Heart right ventricle (tissue), 16 donors: ENCODE results near the gene TOR3A. TPM values are rescaled to one million over a fixed set of nuclear protein-coding genes. Genes with fewer than 3 reads are reported as not detected.
"Not testable (repeated sequence)": the region's sequence is repeated elsewhere in the genome, so short reads cannot be mapped to it uniquely, and the experiment has no call there.

Experiments
- ATAC-seq, 8 donors: fragments of 200-7000 bp; cut with Tn5 transposase; one replicate each; pipeline ENCODE4 v1.9.1; 2020; ENCODE audit warnings: mild to moderate bottlenecking in 8 of 8, moderate library complexity in 8 of 8, moderate number of reproducible peaks in 1 of 8
- DNase-seq, 2 donors: peaks; one replicate each; pipeline ENCODE4 v3.0.0-alpha.2; 2020
- H3K27ac ChIP-seq, 10 donors: fragments of 200-600 bp; sonication (generic) in 2 of 10; one replicate each; pipeline versions ENCODE4 v1.5.0 to v1.8.0; 2020 to 2022; ENCODE audit warnings: mild to moderate bottlenecking in 3 of 10
- H3K27me3 ChIP-seq, 7 donors: fragments of 200-600 bp; one replicate each; pipeline ENCODE4 v1.8.0; 2021 to 2022; ENCODE audit warnings: mild to moderate bottlenecking in 2 of 7
- H3K36me3 ChIP-seq, 9 donors: fragments of 200-600 bp; sonication (generic) in 1 of 9; one replicate each; pipeline versions ENCODE4 v1.5.0 to v1.8.0; 2020 to 2022; ENCODE audit warnings: mild to moderate bottlenecking in 2 of 9
- H3K4me1 ChIP-seq, 9 donors: fragments of 200-600 bp; sonication (generic) in 1 of 9; one replicate each; pipeline versions ENCODE4 v1.5.0 to v1.8.0; 2020 to 2022; ENCODE audit warnings: mild to moderate bottlenecking in 4 of 9
- H3K4me3 ChIP-seq, 10 donors: fragments of 200-600 bp; sonication (generic) in 2 of 10; one replicate each; pipeline versions ENCODE4 v1.5.0 to v1.8.0; 2020 to 2022; ENCODE audit warnings: mild to moderate bottlenecking in 7 of 10, moderate library complexity in 2 of 10
- H3K9me3 ChIP-seq, 11 donors: fragments of 200-600 bp in 10 of 11; sonication (generic) in 2 of 11; one replicate each; pipeline versions ENCODE4 v1.5.0 to v1.8.0; 2013 to 2022; ENCODE audit warnings: mild to moderate bottlenecking in 2 of 11, control low read depth in 1 of 11, moderate library complexity in 1 of 11
- WGBS, 2 donors: extraction: QIAGEN DNeasy Blood & Tissue Kit; methylation state at CpG; one replicate each; pipeline ENCODE4 v1.1.7; 2013; ENCODE audit warnings: inconsistent platforms in 1 of 2; 5-methylcytosine and 5-hydroxymethylcytosine counted together
- intact Hi-C, 10 donors: fragments of 100-400 bp; cut with DNase I; formaldehyde crosslinking; loops; one replicate each; pipeline versions ENCODE4 v1.11.1 to v1.14.2; 2022
- polyA plus RNA-seq, 2 donors: library from polyadenylated mRNA; stranded (reverse); fragments of 200-250 nt; gene quantifications; one replicate each; pipeline ENCODE4 v1.2.3, GENCODE V29; 2013
- total RNA-seq, 10 donors: library from RNA; stranded (reverse); fragmentation: NEBNext Ultra II Directional in 3 of 10; extraction: Animal tissue kit (Norgen Biotek cat#: 25700) in 3 of 10; gene quantifications; one replicate each; pipeline versions ENCODE4 v1.2.1 to v1.2.4, GENCODE V29; 2021 to 2023
- TF ChIP-seq, protein P1 (sequence below), 9 donors: fragments of 200-600 bp; sonication (generic) in 2 of 9; IDR thresholded peaks; one replicate each; pipeline versions ENCODE4 v1.5.0 to v1.8.0; 2021 to 2022; ENCODE audit warnings: antibody characterized with exemption in 9 of 9, mild to moderate bottlenecking in 5 of 9, moderate library complexity in 1 of 9
- donor health status: Arrhythmogenic right ventricular cardiomyopathy.
- donor health status: ischemic (EF 13 %, LVEDD 7.1; RV severe dilation, severe dysfunction).
- donor health status: healthy with polysubstance abuse.
- donor health status: DM: no; HTN: yes; CAD: no.
- donor health status: DM: no; HTN: no; CAD: no.
- donor health status: ischemic (EF 25% LVEDD 6.9; RV normal size, moderate dysfunction).
- donor health status: ischemic (EF 25% LVEDD 5.7; RV mildly dilated, moderate dysfunction).
- donor health status: healthy.
- donor health status: DM: yes; HTN: yes; CAD: no.
- donor health status: Ischemic cardiomyopathy.
- donor health status: ischemic (EF 35%, LVEDD 5.7; RV mildly dilated, moderate dysfunction).
- donor health status: nonischemic (EF 11% LVEDD 7.7; RV severe dilation, severe dysfunction).
- donor health status: DM: yes; HTN: yes; CAD: no.
- donor health status: PGD.
- donor health status: ischemic (EF 29% LVEDD 5.4; RV normal size, mild dysfunction).
- donor health status: nonischemic (EF 23%, LVEDD 6.1; RV moderate dilation, normal function).

Gene TOR3A
- total and polyA plus RNA-seq, 12 donors = 5.9 to 18.0 (median 10.9) TPM

DNA sequence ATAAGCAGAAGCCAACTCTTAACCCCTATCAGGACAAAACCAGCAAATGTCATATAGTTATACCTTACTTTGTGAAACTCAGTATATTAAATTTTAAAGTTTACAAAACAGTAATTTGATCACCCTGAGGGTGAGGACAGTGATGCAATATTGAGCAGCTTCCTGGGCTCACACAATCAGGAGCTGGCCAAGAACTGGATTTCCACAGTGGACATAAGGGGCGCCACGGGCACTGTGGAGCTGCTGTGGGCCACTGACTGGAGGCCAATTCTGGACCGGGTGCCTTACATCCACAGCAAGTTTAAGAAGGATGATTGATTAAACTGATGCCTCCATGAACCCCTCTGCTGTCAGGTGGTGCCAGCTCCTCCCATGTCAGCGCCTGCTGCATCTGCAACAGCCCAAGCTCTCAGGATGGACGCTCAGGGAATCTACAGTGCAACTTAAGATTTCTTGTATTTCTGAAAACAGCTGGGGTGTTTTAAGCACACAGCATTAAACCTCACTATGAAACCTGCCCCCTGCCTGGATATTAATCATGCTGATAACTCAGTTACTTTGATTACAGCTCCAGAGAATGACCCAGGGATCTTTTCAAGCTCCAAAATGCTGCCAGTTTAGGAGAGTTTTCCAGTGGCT lies 55.9 kb downstream of the TOR3A start:
- TF ChIP-seq, protein P1, sequence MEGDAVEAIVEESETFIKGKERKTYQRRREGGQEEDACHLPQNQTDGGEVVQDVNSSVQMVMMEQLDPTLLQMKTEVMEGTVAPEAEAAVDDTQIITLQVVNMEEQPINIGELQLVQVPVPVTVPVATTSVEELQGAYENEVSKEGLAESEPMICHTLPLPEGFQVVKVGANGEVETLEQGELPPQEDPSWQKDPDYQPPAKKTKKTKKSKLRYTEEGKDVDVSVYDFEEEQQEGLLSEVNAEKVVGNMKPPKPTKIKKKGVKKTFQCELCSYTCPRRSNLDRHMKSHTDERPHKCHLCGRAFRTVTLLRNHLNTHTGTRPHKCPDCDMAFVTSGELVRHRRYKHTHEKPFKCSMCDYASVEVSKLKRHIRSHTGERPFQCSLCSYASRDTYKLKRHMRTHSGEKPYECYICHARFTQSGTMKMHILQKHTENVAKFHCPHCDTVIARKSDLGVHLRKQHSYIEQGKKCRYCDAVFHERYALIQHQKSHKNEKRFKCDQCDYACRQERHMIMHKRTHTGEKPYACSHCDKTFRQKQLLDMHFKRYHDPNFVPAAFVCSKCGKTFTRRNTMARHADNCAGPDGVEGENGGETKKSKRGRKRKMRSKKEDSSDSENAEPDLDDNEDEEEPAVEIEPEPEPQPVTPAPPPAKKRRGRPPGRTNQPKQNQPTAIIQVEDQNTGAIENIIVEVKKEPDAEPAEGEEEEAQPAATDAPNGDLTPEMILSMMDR (IDR thresholded peaks at IDR 0.05) = no peak
- no peak overlapping the region for H3K4me3 ChIP-seq
- no peaks in the 10 kb centered on the region for H3K9me3 ChIP-seq
- ATAC-seq (peak in 2 of 8 donors; percentile 14 to 37), DNase-seq (no peak)
- WGBS, 2 donors = 83 to 86% methylated on average over 5 of the region's 5 CpGs
- peaks cover 0 to 49% (median 3%) of the 10 kb centered on the region in 9 donors for H3K4me1 ChIP-seq
- H3K36me3 ChIP-seq = no peaks in the 10 kb centered on the region
- peak overlapping the region in 1 of 10 donors; percentile 14 for H3K27ac ChIP-seq
- no peaks in the 10 kb centered on the region for H3K27me3 ChIP-seq
- intact Hi-C loops = no loop called here

DNA sequence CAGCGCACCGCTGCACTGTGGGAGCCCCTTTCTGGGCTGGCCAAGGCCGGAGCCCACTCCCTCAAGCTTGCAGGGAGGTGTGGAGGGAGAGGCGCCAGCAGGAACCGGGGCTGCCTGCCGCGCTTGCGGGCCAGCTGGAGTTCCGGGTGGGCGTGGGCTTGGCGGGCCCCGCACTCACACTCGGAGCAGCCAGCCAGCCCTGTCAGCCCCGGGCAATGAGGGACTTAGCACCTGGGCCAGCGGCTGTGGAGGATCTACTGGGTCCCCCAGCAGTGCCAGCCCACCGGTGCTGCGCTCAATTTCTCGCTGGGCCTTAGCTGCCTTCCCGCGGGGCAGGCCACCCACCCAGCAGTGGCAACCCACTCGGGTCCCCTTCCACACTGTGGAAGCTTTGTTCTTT lies 56.9 kb downstream of the TOR3A start:
- intact Hi-C loops, H3K27ac ChIP-seq, DNase-seq, ATAC-seq, H3K4me3 ChIP-seq, H3K36me3 ChIP-seq, H3K27me3 ChIP-seq, H3K9me3 ChIP-seq: not testable (repeated sequence)
- peaks cover 0 to 59% (median 4%) of the 10 kb centered on the region in 9 donors for H3K4me1 ChIP-seq
- WGBS, 2 donors = 98 to 99% methylated on average over 21 of the region's 21 CpGs

DNA sequence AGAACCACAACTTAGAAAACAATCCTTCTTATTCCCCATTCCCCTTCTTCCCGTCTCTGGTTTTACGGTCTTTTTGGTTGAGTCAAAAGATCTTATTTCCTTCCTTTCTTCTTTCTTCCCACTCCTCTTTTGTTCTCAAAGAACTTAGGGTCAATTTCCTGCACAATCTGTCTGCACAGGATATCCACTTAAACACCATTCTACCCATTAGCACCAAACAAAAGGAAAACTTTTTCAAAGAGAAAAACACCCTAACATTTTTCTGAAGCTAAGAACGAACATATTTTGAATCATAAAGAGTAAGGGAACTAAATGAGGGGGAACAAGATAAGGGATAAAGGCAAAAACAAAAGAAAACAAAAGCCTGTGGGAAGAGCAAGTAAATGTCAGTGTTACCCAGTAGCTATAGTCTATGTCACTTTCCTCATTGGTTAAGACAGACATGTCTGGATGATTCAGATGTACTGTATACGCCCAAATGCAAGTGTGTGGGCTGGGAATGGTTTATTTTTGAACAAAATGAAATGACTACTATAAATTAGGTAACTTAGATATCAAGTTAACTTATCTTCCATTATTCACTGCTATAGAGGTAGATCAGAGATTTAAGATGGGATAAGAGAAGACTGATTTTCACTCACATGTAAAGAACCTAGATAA lies 59.9 kb downstream of the TOR3A start:
- no peaks in the 10 kb centered on the region for H3K36me3 ChIP-seq
- DNase-seq = no peak
- peak overlapping the region in 5 of 10 donors; percentile 0 to 45 (median 5) for H3K4me3 ChIP-seq
- H3K4me1 ChIP-seq = peaks cover 0 to 64% (median 4%) of the 10 kb centered on the region in 9 donors
- intact Hi-C loops = loop anchor here in 1 of 10 donors (5.0 kb wide), 1 partner anchor 41 kb away; no protein-coding TSS in a partner anchor
- no peaks in the 10 kb centered on the region for H3K27me3 ChIP-seq
- WGBS, 2 donors = 54 to 62% methylated on average over 4 of the region's 4 CpGs
- ATAC-seq = peak in 5 of 8 donors; percentile 45 to 61 (median 49)
- peak overlapping the region in 8 of 10 donors; percentile 26 to 73 (median 42) for H3K27ac ChIP-seq
- no peaks in the 10 kb centered on the region for H3K9me3 ChIP-seq
- TF ChIP-seq, protein P1 (IDR thresholded peaks at IDR 0.05) = no peak

DNA sequence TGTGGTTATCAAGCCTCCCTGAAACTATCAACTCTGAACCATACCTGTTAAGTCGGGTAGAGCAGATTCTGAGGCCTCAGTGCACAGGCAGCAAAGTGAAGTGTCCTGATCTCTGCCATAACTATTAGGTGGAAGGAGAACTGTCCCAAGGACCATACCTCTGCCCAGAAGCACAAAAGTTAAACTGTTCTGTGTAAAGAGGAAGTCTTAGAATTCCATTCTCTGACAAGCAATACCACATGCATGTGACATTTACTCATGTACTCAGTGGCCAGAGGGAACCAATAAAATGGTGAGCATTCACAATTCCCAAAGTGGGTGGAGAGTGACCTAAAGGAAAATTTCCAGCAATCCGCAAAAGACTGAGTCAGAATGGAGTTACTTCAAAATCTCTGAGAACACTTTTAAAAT lies 61.0 kb downstream of the TOR3A start:
- WGBS, 2 donors = 89 to 90% methylated on average over 2 of the region's 2 CpGs
- ATAC-seq = peak in 6 of 8 donors; percentile 34 to 82 (median 81)
- Histone ChIP-seq H3K27ac (peak overlapping the region in 8 of 10 donors; percentile 8 to 73 (median 46)), H3K27me3 (no peaks in the 10 kb centered on the region), H3K4me1 (peaks cover 0 to 55% (median 4%) of the 10 kb centered on the region in 9 donors), H3K36me3 (peaks cover 0 to 5% (median 0%) of the 10 kb centered on the region in 9 donors), H3K4me3 (peak overlapping the region in 3 of 10 donors; percentile 13 to 45 (median 15)), H3K9me3 (no peaks in the 10 kb centered on the region)
- TF ChIP-seq, protein P1 (IDR thresholded peaks at IDR 0.05) = no peak
- intact Hi-C loops = loop anchor here in 1 of 10 donors (5.0 kb wide), 1 partner anchor 39 kb away; no protein-coding TSS in a partner anchor
- no peak for DNase-seq
